ENCODE data around the gene NEDD8.

- no peak for TF ChIP-seq CTCF (conservative IDR thresholded peaks at IDR 0.05; ENCODE audit: low read depth, low read length)
- no peak for TF ChIP-seq RFX5 (IDR thresholded peaks at IDR 0.05; ENCODE audit: low read depth, low read length)
- TF ChIP-seq POLR2A (IDR thresholded peaks at IDR 0.05; ENCODE audit: low read depth, low read length): no peak
- TF ChIP-seq RAD21 (IDR thresholded peaks at IDR 0.05; ENCODE audit: low read length): no peak
- no peak for TF ChIP-seq USF2 (IDR thresholded peaks at IDR 0.05; ENCODE audit: low read depth, low read length)
- no peak for TF ChIP-seq MAZ (IDR thresholded peaks at IDR 0.05; ENCODE audit: borderline replicate concordance, low read depth, low read length)
- TF ChIP-seq MAFK (IDR thresholded peaks at IDR 0.05; ENCODE audit: low read depth, low read length): no peak
- TF ChIP-seq RCOR1 (IDR thresholded peaks at IDR 0.05; ENCODE audit: insufficient replicate concordance, low read length): no peak
- TF ChIP-seq ELK1 (IDR thresholded peaks at IDR 0.05; ENCODE audit: borderline replicate concordance, low read depth, low read length): no peak
- no peak for TF ChIP-seq SMC3 (IDR thresholded peaks at IDR 0.05; ENCODE audit: low read depth, low read length)
- TF ChIP-seq CEBPB (IDR thresholded peaks at IDR 0.05; ENCODE audit: low read depth, low read length): no peak
- TF ChIP-seq FOS (IDR thresholded peaks at IDR 0.05; ENCODE audit: low read depth, low read length): no peak
- TF ChIP-seq CHD1 (IDR thresholded peaks at IDR 0.05; ENCODE audit: low read depth, low read length): no peak
Measured at GRCh38 chr14:24258119-24258518, 26.0 kb upstream of the NEDD8 start.

All from IMR-90 (cell line).